H9 (cell line): ENCODE data around the gene APOL6. TPM values are rescaled to one million over a fixed set of nuclear protein-coding genes. Genes with fewer than 3 reads are reported as not detected.
A peak's percentile ranks its signal among the peaks of the same experiment; 100 is the strongest.

Experiments used
- DNase-seq: peaks from one replicate; pipeline ENCODE4 v3.0.0-alpha.2; 2017
- H2AFZ ChIP-seq: one replicate; pipeline ENCODE4 v1.6.1; 2013; ENCODE audit warnings: mild to moderate bottlenecking, low read length, control low read depth, moderate library complexity
- H2AK5ac ChIP-seq: 2 replicates; pipeline ENCODE4 v1.6.1; 2013; ENCODE audit warnings: low read length, control low read depth, mixed read lengths; ENCODE audit not compliant: insufficient read length
- H2BK120ac ChIP-seq: one replicate; pipeline ENCODE4 v1.6.1; 2013; ENCODE audit warnings: low read depth, mild to moderate bottlenecking, low read length, control low read depth, inconsistent platforms; ENCODE audit not compliant: poor library complexity, severe bottlenecking
- H2BK12ac ChIP-seq: 2 replicates; pipeline ENCODE4 v1.6.1; 2013; ENCODE audit warnings: low read length, control low read depth, mixed read lengths, low read depth; ENCODE audit not compliant: insufficient read length
- H2BK15ac ChIP-seq: 2 replicates; pipeline ENCODE4 v1.6.1; 2013; ENCODE audit warnings: low read depth, low read length, control low read depth
- H2BK20ac ChIP-seq: one replicate; pipeline ENCODE4 v1.6.1; 2013; ENCODE audit warnings: low read depth, mild to moderate bottlenecking, low read length, control low read depth, inconsistent platforms; ENCODE audit not compliant: poor library complexity, severe bottlenecking
- H2BK5ac ChIP-seq: 2 replicates; pipeline ENCODE4 v1.6.1; 2013; ENCODE audit warnings: low read length, control low read depth, mixed read lengths; ENCODE audit not compliant: insufficient read length
- H3K14ac ChIP-seq: 2 replicates; pipeline ENCODE4 v1.6.1; 2013; ENCODE audit warnings: low read length, control low read depth; ENCODE audit not compliant: insufficient read depth
- H3K18ac ChIP-seq: 2 replicates; pipeline ENCODE4 v1.6.1; 2013; ENCODE audit warnings: low read depth, mild to moderate bottlenecking, mixed read lengths, low read length, control low read depth; ENCODE audit not compliant: insufficient read length
- H3K23ac ChIP-seq: 2 replicates; pipeline ENCODE4 v1.6.1; 2013; ENCODE audit warnings: low read length, control low read depth, mixed read lengths, low read depth; ENCODE audit not compliant: insufficient read length
- H3K23me2 ChIP-seq: 2 replicates; pipeline ENCODE4 v1.6.1; 2013; ENCODE audit warnings: low read depth, mild to moderate bottlenecking, mixed read lengths, low read length, control low read depth; ENCODE audit not compliant: insufficient read length, poor library complexity, severe bottlenecking
- H3K27ac ChIP-seq: 2 replicates; pipeline ENCODE4 v1.5.1; 2013; ENCODE audit warnings: low read length, control low read depth, mixed read lengths, low read depth; ENCODE audit not compliant: insufficient read length
- H3K27me3 ChIP-seq: 2 replicates; pipeline ENCODE4 v1.6.1; 2013; ENCODE audit warnings: low read length, control low read depth, inconsistent platforms; ENCODE audit not compliant: insufficient read depth
- H3K4ac ChIP-seq: 2 replicates; pipeline ENCODE4 v1.6.1; 2013; ENCODE audit warnings: low read depth, mild to moderate bottlenecking, control low read depth, inconsistent platforms, low read length, moderate library complexity
- H3K4me1 ChIP-seq: 2 replicates; pipeline ENCODE4 v1.6.1; 2013; ENCODE audit warnings: low read length, control low read depth, inconsistent platforms; ENCODE audit not compliant: insufficient read depth
- H3K4me2 ChIP-seq: 2 replicates; pipeline ENCODE4 v1.6.1; 2013; ENCODE audit warnings: low read length, control low read depth, mixed read lengths; ENCODE audit not compliant: insufficient read length, insufficient read depth
- H3K56ac ChIP-seq: 2 replicates; pipeline ENCODE4 v1.6.1; 2013; ENCODE audit warnings: low read depth, mild to moderate bottlenecking, mixed read lengths, low read length, control low read depth; ENCODE audit not compliant: insufficient read length
- H3K79me1 ChIP-seq: 2 replicates; pipeline ENCODE4 v1.6.1; 2013; ENCODE audit warnings: low read depth, mild to moderate bottlenecking, moderate library complexity, low read length, control low read depth, inconsistent platforms; ENCODE audit not compliant: insufficient read depth, poor library complexity, severe bottlenecking
- H3K79me2 ChIP-seq: 2 replicates; pipeline ENCODE4 v1.6.1; 2013; ENCODE audit warnings: low read length, control low read depth, inconsistent platforms; ENCODE audit not compliant: insufficient read depth
- H3K9ac ChIP-seq: 2 replicates; pipeline ENCODE4 v1.6.1; 2013; ENCODE audit warnings: low read length, control low read depth, mixed read lengths; ENCODE audit not compliant: insufficient read length; ENCODE audit errors: extremely low read depth
- H3K9me3 ChIP-seq: one replicate; pipeline ENCODE4 v1.6.1; 2013; ENCODE audit warnings: low read depth, low read length, inconsistent platforms; ENCODE audit not compliant: control insufficient read depth
- H3T11ph ChIP-seq: one replicate; pipeline ENCODE4 v1.6.1; 2013; ENCODE audit warnings: mild to moderate bottlenecking, low read length, control low read depth, inconsistent platforms
- H4K20me1 ChIP-seq: one replicate; pipeline ENCODE4 v1.6.1; 2013; ENCODE audit not compliant: control insufficient read depth, insufficient read length, insufficient read depth
- H4K5ac ChIP-seq: 2 replicates; pipeline ENCODE4 v1.6.1; 2013; ENCODE audit warnings: low read depth, mild to moderate bottlenecking, mixed read lengths, low read length, control low read depth; ENCODE audit not compliant: insufficient read length
- H4K8ac ChIP-seq: replicated peaks from 2 replicates; pipeline ENCODE4 v1.6.1; 2013; ENCODE audit warnings: low read length, control low read depth, mixed read lengths, low read depth; ENCODE audit not compliant: insufficient read length
- H4K91ac ChIP-seq: 2 replicates; pipeline ENCODE4 v1.6.1; 2013; ENCODE audit warnings: low read depth, mild to moderate bottlenecking, moderate library complexity, mixed read lengths, low read length, control low read depth; ENCODE audit not compliant: insufficient read length
- H3K27ac Mint-ChIP-seq, 3 experiments: 2 replicates in 2 of 3; 3 replicates in 1 of 3; pipeline ENCODE4 v1.8.0; 2020 to 2021; ENCODE audit warnings: mixed read lengths in 3 of 3, mild to moderate bottlenecking in 1 of 3, moderate library complexity in 1 of 3
- H3K27me3 Mint-ChIP-seq: 2 replicates; pipeline ENCODE4 v1.8.0; 2021; ENCODE audit warnings: low read depth, mild to moderate bottlenecking, moderate library complexity, mixed read lengths
- H3K36me3 Mint-ChIP-seq, 3 experiments: 2 replicates in 2 of 3; 3 replicates in 1 of 3; pipeline ENCODE4 v1.8.0; 2020 to 2021; ENCODE audit warnings: low read depth in 3 of 3, mixed read lengths in 3 of 3; ENCODE audit not compliant: insufficient read depth in 1 of 3
- H3K4me1 Mint-ChIP-seq, 2 experiments: 2 replicates each; pipeline ENCODE4 v1.8.0; 2020; ENCODE audit warnings: mixed read lengths in 2 of 2
- H3K4me3 Mint-ChIP-seq, 2 experiments: 2 replicates in 1 of 2; 3 replicates in 1 of 2; pipeline ENCODE4 v1.8.0; 2020 to 2021; ENCODE audit warnings: mild to moderate bottlenecking in 2 of 2, mixed read lengths in 2 of 2, moderate library complexity in 1 of 2
- H3K9me3 Mint-ChIP-seq, 2 experiments: 2 replicates in 1 of 2; 3 replicates in 1 of 2; pipeline ENCODE4 v1.8.0; 2020; ENCODE audit warnings: mild to moderate bottlenecking in 2 of 2, mixed read lengths in 2 of 2, moderate library complexity in 1 of 2
- WGBS: extraction: QIAGEN DNeasy Blood & Tissue Kit; methylation state at CpG from one replicate; pipeline ENCODE4 v1.1.7; 2013; ENCODE audit warnings: missing lambda C conversion rate, low lambda C conversion rate, mixed read lengths; ENCODE audit not compliant: insufficient read length; ENCODE audit errors: extremely low coverage; 5-methylcytosine and 5-hydroxymethylcytosine counted together
- total RNA-seq: library from RNA; stranded (reverse); gene quantifications from 2 replicates; pipeline ENCODE4 v1.2.1, GENCODE V29; 2021
- TF ChIP-seq, protein P1 (sequence below): fragments of 200-600 bp; sonication (generic); conservative IDR thresholded peaks from 3 replicates; pipeline ENCODE4 v1.8.0; 2021; ENCODE audit warnings: antibody characterized with exemption, mild to moderate bottlenecking

APOL6 gene
- total RNA-seq, 1 experiment from 2014 or later, result 0.07 TPM

DNA sequence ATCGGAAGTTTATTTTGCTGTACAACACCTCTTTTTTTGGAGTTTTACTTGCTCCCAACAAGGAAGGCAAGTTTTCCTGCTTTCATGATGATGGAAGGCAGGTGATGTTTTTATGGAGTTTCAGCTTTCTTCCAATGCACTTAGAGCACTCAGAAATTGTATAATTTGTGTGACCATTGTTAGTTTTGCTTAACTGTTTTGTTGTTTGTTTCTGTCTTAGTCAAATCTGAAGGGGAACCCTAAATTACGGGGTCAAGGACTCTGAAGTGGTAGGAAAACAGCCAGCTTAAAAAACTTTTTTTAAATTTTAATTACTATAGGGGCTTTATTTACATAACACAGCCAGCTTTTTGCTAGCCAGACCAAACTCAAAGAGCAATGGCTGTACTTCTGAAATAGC is 14.7 kb downstream of the APOL6 start:
- no peaks in the 10 kb centered on the region for H3K79me1 ChIP-seq
- H2AFZ ChIP-seq, result no peak overlapping the region
- H3K4ac ChIP-seq, result no peak overlapping the region
- no peak overlapping the region for H4K8ac ChIP-seq
- H3K4me1 ChIP-seq, result no peaks in the 10 kb centered on the region; the same call in 1 of the 2 replicates
- H3K9ac ChIP-seq, result no peak overlapping the region
- no peak overlapping the region for H2BK20ac ChIP-seq
- no peaks in the 10 kb centered on the region for H3K27me3 ChIP-seq
- no peak overlapping the region for H2BK12ac ChIP-seq
- H3K4me2 ChIP-seq, result peak overlapping the region; percentile 3
- no peak overlapping the region for H3K27ac ChIP-seq
- H3K27me3 Mint-ChIP-seq, result peaks cover 3% of the 10 kb centered on the region; the same call in 1 of the 2 replicates
- H4K91ac ChIP-seq, result no peak overlapping the region
- H2BK15ac ChIP-seq, result no peak overlapping the region
- peaks cover 30 to 35% of the 10 kb centered on the region in 2 experiments for H3K4me1 Mint-ChIP-seq
- TF ChIP-seq, protein P1, sequence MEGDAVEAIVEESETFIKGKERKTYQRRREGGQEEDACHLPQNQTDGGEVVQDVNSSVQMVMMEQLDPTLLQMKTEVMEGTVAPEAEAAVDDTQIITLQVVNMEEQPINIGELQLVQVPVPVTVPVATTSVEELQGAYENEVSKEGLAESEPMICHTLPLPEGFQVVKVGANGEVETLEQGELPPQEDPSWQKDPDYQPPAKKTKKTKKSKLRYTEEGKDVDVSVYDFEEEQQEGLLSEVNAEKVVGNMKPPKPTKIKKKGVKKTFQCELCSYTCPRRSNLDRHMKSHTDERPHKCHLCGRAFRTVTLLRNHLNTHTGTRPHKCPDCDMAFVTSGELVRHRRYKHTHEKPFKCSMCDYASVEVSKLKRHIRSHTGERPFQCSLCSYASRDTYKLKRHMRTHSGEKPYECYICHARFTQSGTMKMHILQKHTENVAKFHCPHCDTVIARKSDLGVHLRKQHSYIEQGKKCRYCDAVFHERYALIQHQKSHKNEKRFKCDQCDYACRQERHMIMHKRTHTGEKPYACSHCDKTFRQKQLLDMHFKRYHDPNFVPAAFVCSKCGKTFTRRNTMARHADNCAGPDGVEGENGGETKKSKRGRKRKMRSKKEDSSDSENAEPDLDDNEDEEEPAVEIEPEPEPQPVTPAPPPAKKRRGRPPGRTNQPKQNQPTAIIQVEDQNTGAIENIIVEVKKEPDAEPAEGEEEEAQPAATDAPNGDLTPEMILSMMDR, result no peak
- peaks cover 16% of the 10 kb centered on the region for H3K9me3 ChIP-seq
- peaks cover 26 to 40% of the 10 kb centered on the region in 2 experiments for H3K9me3 Mint-ChIP-seq
- H3K79me2 ChIP-seq, result no peaks in the 10 kb centered on the region
- H3K14ac ChIP-seq, result no peak overlapping the region
- H3K56ac ChIP-seq, result no peak overlapping the region
- no peak overlapping the region for H2BK120ac ChIP-seq
- no peaks in the 10 kb centered on the region for H4K20me1 ChIP-seq
- H4K5ac ChIP-seq, result no peak overlapping the region
- peak overlapping the region in 2 of 3 experiments; percentile 44 to 89; a peak in 3 of 7 replicates for H3K27ac Mint-ChIP-seq
- no peak overlapping the region for H3T11ph ChIP-seq
- WGBS, result no CpG with 5 or more reads among the region's 2 CpGs
- H3K23me2 ChIP-seq, result no peaks in the 10 kb centered on the region
- no peak overlapping the region for H3K4me3 Mint-ChIP-seq
- no peak overlapping the region for H2BK5ac ChIP-seq
- no peak overlapping the region for H2AK5ac ChIP-seq
- H3K36me3 Mint-ChIP-seq, result peaks cover 15 to 36% (median 18%) of the 10 kb centered on the region in 3 experiments
- H3K18ac ChIP-seq, result no peak overlapping the region
- no peak for DNase-seq
- no peak overlapping the region for H3K23ac ChIP-seq
